Measurements from ENCODE around the gene PLXDC2.

The PLXDC2 gene

GRCh38 chr10:19815731-19816410 is 361 bp upstream of the PLXDC2 start:
- DNase-seq (ENCODE audit: low spot score), result no peak

- no peak for DNase-seq (ENCODE audit: low spot score)
These were observed 1.1 kb downstream of the PLXDC2 start for GRCh38 chr10:19817231-19817933.

GRCh38 chr10:19818876-19819275 is 2.6 kb downstream of the PLXDC2 start:
- no peak for DNase-seq (ENCODE audit: low spot score)

GRCh38 chr10:19819419-19820033 is 3.3 kb downstream of the PLXDC2 start:
- no peak for DNase-seq (ENCODE audit: low spot score)

GRCh38 chr10:19824381-19825342 is 8.4 kb downstream of the PLXDC2 start:
- DNase-seq (ENCODE audit: low spot score), result no peak

GRCh38 chr10:19825700-19826099 is 9.5 kb downstream of the PLXDC2 start:
- no peak for DNase-seq (ENCODE audit: low spot score)

- DNase-seq (ENCODE audit: low spot score), result no peak
These were observed 10.5 kb downstream of the PLXDC2 start for GRCh38 chr10:19826712-19827111.

GRCh38 chr10:19828278-19829049 is 12.2 kb downstream of the PLXDC2 start:
- no peak for DNase-seq (ENCODE audit: low spot score)

- no peak for DNase-seq (ENCODE audit: low spot score)
These were observed 16.5 kb downstream of the PLXDC2 start for GRCh38 chr10:19832699-19833098.

GRCh38 chr10:19833170-19833824 is 17.1 kb downstream of the PLXDC2 start:
- no peak for DNase-seq (ENCODE audit: low spot score)

- no peak for DNase-seq (ENCODE audit: low spot score)
These were observed 19.7 kb downstream of the PLXDC2 start for GRCh38 chr10:19835952-19836351.

- no peak for DNase-seq (ENCODE audit: low spot score)
These were observed 22.9 kb downstream of the PLXDC2 start for GRCh38 chr10:19839090-19839489.

- DNase-seq (ENCODE audit: low spot score), result no peak
These were observed 23.3 kb downstream of the PLXDC2 start for GRCh38 chr10:19839552-19839951.

GRCh38 chr10:19840776-19841175 is 24.5 kb downstream of the PLXDC2 start:
- DNase-seq (ENCODE audit: low spot score), result no peak

GRCh38 chr10:19843487-19843886 is 27.3 kb downstream of the PLXDC2 start:
- DNase-seq (ENCODE audit: low spot score), result no peak

GRCh38 chr10:19845503-19846368 is 29.5 kb downstream of the PLXDC2 start:
- DNase-seq (ENCODE audit: low spot score), result no peak

- DNase-seq (ENCODE audit: low spot score), result no peak
These were observed 31.1 kb downstream of the PLXDC2 start for GRCh38 chr10:19847321-19847720.

GRCh38 chr10:19848226-19848985 is 32.2 kb downstream of the PLXDC2 start:
- DNase-seq (ENCODE audit: low spot score), result no peak

GRCh38 chr10:19853831-19854230 is 37.6 kb downstream of the PLXDC2 start:
- DNase-seq (ENCODE audit: low spot score), result no peak

All from HuH-7.5 (cell line).